Right atrium auricular region (tissue), 2 donors: ENCODE results near the gene DCTN4. TPM values are rescaled to one million over a fixed set of nuclear protein-coding genes. Genes with fewer than 3 reads are reported as not detected.

Experiments
- DNase-seq: peaks from one replicate; pipeline ENCODE4 v3.0.0-alpha.2; 2019; ENCODE audit warnings: low spot score
- H3K27ac ChIP-seq, 2 donors: fragments of 200-600 bp; sonication (generic); 1 replicate in 1 of 2; 2 replicates in 1 of 2; pipeline ENCODE4 v1.5.1; 2016 to 2019
- H3K27me3 ChIP-seq, 2 donors: fragments of 200-600 bp; sonication (generic); one replicate each; pipeline versions ENCODE4 v1.5.1 to v1.6.0; 2017 to 2019
- H3K36me3 ChIP-seq: fragments of 200-600 bp; sonication (generic); one replicate; pipeline ENCODE4 v1.5.1; 2016
- H3K4me1 ChIP-seq, 2 donors: fragments of 200-600 bp; sonication (generic); one replicate each; pipeline versions ENCODE4 v1.5.1 to v1.6.0; 2017 to 2019
- H3K4me3 ChIP-seq, 2 donors: fragments of 200-600 bp; sonication (generic); 1 replicate in 1 of 2; 2 replicates in 1 of 2; pipeline ENCODE4 v1.5.1; 2017 to 2019; ENCODE audit warnings: mild to moderate bottlenecking in 1 of 2, moderate library complexity in 1 of 2
- H3K9me3 ChIP-seq, 2 donors: fragments of 200-600 bp; sonication (generic); one replicate each; pipeline ENCODE4 v1.5.1; 2019
- total RNA-seq, 2 donors: library from RNA; depleted of rRNA; stranded (reverse); fragments of >200 nt; gene quantifications; one replicate each; pipeline ENCODE4 v1.1.0, GENCODE V29; 2016
- TF ChIP-seq, protein P1 (sequence below), 2 donors: fragments of 200-600 bp; sonication (generic); IDR thresholded peaks; one replicate each; pipeline ENCODE4 v1.5.1; 2019; ENCODE audit warnings: antibody characterized with exemption in 2 of 2

The DCTN4 gene
- total RNA-seq, 2 donors from 2014 or later, result 34.6 to 40.0 TPM

GRCh38 chr5:150731669-150732242 lies 27.1 kb downstream of the DCTN4 start:
- Histone ChIP-seq H3K27ac (no peak overlapping the region), H3K36me3 (peaks cover 59% of the 10 kb centered on the region), H3K27me3 (no peaks in the 10 kb centered on the region), H3K4me3 (no peak overlapping the region), H3K4me1 (peaks cover 0 to 4% of the 10 kb centered on the region in 2 donors), H3K9me3 (no peaks in the 10 kb centered on the region)
- no peak for DNase-seq
- TF ChIP-seq, protein P1, sequence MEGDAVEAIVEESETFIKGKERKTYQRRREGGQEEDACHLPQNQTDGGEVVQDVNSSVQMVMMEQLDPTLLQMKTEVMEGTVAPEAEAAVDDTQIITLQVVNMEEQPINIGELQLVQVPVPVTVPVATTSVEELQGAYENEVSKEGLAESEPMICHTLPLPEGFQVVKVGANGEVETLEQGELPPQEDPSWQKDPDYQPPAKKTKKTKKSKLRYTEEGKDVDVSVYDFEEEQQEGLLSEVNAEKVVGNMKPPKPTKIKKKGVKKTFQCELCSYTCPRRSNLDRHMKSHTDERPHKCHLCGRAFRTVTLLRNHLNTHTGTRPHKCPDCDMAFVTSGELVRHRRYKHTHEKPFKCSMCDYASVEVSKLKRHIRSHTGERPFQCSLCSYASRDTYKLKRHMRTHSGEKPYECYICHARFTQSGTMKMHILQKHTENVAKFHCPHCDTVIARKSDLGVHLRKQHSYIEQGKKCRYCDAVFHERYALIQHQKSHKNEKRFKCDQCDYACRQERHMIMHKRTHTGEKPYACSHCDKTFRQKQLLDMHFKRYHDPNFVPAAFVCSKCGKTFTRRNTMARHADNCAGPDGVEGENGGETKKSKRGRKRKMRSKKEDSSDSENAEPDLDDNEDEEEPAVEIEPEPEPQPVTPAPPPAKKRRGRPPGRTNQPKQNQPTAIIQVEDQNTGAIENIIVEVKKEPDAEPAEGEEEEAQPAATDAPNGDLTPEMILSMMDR (IDR thresholded peaks at IDR 0.05), result no peak

DNA sequence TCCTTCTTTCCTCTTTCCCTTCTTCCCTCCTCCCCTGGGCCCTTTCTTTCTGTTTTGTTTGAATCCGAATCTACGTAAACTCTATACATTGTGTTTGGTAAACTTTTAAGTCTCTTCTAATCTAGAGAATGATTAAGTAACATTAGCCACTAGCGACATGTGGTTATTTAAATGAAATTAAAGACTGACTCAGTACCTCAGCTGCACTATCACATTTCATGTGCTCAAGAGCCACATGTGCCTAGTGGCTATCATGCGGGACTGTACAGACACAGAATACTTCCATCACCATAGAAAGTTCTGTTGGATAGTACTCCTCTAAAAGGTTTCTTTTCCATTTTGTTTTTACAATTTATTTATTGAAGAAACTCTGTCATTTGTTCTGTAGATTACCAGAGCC lies 29.0 kb downstream of the DCTN4 start:
- H3K4me3 ChIP-seq, result no peak overlapping the region
- TF ChIP-seq, protein P1 (IDR thresholded peaks at IDR 0.05), result no peak
- H3K4me1 ChIP-seq, result peaks cover 0 to 3% of the 10 kb centered on the region in 2 donors
- peaks cover 74% of the 10 kb centered on the region for H3K36me3 ChIP-seq
- no peak overlapping the region for H3K27ac ChIP-seq
- no peaks in the 10 kb centered on the region for H3K27me3 ChIP-seq
- no peaks in the 10 kb centered on the region for H3K9me3 ChIP-seq
- no peak for DNase-seq

- Histone ChIP-seq H3K27me3 (no peaks in the 10 kb centered on the region), H3K36me3 (peaks cover 88% of the 10 kb centered on the region), H3K4me1 (no peaks in the 10 kb centered on the region), H3K4me3 (no peak overlapping the region), H3K27ac (no peak overlapping the region), H3K9me3 (no peaks in the 10 kb centered on the region)
- no peak for DNase-seq
- TF ChIP-seq, protein P1 (IDR thresholded peaks at IDR 0.05), result no peak
Measured at GRCh38 chr5:150723845-150724244, 35.0 kb downstream of the DCTN4 start.

GRCh38 chr5:150710165-150710564 lies 48.7 kb downstream of the DCTN4 start:
- TF ChIP-seq, protein P1 (IDR thresholded peaks at IDR 0.05), result peak in 1 of 2 donors; percentile 54
- Histone ChIP-seq H3K27me3 (no peaks in the 10 kb centered on the region), H3K9me3 (no peaks in the 10 kb centered on the region), H3K36me3 (peaks cover 62% of the 10 kb centered on the region), H3K27ac (no peak overlapping the region), H3K4me3 (no peak overlapping the region), H3K4me1 (no peaks in the 10 kb centered on the region)
- DNase-seq, result no peak

- H3K4me3 ChIP-seq, result no peak overlapping the region
- DNase-seq, result no peak
- H3K36me3 ChIP-seq, result peaks cover 32% of the 10 kb centered on the region
- H3K27me3 ChIP-seq, result no peaks in the 10 kb centered on the region
- H3K27ac ChIP-seq, result no peak overlapping the region
- TF ChIP-seq, protein P1 (IDR thresholded peaks at IDR 0.05), result no peak
- no peaks in the 10 kb centered on the region for H3K4me1 ChIP-seq
- no peaks in the 10 kb centered on the region for H3K9me3 ChIP-seq
Measured at GRCh38 chr5:150706776-150707390, 51.9 kb downstream of the DCTN4 start.
